Measurements from ENCODE around the gene TTBK1.
"Not testable (repeated sequence)": the region's sequence is repeated elsewhere in the genome, so short reads cannot be mapped to it uniquely, and the experiment has no call there.

The TTBK1 gene

GRCh38 chr6:43295456-43295855, 52.2 kb downstream of the TTBK1 start:
- FAIRE-seq (no peak), DNase-seq (ENCODE audit: insufficient read length) (no peak)
- no peak for TF ChIP-seq POLR2A (IDR thresholded peaks at IDR 0.05; ENCODE audit: low read depth, low read length)
- TF ChIP-seq POLR2AphosphoS5 (IDR thresholded peaks at IDR 0.05; ENCODE audit: low read depth, low read length), result no peak
- TF ChIP-seq TAF1 (IDR thresholded peaks at IDR 0.05; ENCODE audit: borderline replicate concordance, low read depth, low read length), result no peak

DNA sequence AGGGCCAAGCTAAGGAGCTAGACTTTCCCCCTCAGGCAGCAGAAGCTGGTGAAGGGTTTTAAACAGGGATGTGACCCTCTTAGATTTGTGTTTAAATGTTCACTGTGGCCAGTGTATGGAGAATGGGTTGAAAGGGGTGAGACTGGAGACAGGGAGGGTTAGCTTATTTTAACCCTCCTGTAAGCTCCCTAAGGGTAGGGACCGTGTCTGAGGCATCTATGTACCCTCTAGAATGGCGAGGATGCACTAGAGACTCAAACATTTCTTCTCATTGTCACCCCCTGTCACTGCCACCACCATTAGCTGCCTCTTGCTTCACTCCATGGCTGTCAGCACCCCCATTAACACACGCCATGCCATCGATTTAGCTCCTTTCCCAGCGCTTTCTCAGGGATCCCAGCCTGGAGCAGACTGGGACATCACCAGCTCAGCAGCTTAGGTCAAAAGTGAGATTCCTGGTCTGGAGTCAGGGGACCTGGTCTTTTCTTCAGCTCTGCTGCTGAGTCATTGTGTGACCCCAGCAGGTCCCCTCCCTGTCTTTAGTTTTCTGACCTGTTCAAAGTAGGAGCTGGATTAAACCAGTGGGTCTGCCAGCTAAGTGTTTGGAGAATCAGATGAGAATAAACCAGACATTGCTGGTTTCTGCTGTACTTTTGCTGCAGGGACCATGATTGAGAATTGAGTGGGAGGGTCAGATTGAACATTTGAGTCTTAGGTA, 53.7 kb downstream of the TTBK1 start:
- DNase-seq (ENCODE audit: insufficient read length) (no peak), FAIRE-seq (no peak)
- TF ChIP-seq POLR2A (IDR thresholded peaks at IDR 0.05; ENCODE audit: low read depth, low read length) (no peak), TAF1 (IDR thresholded peaks at IDR 0.05; ENCODE audit: borderline replicate concordance, low read depth, low read length) (no peak), POLR2AphosphoS5 (IDR thresholded peaks at IDR 0.05; ENCODE audit: low read depth, low read length) (no peak)

DNA sequence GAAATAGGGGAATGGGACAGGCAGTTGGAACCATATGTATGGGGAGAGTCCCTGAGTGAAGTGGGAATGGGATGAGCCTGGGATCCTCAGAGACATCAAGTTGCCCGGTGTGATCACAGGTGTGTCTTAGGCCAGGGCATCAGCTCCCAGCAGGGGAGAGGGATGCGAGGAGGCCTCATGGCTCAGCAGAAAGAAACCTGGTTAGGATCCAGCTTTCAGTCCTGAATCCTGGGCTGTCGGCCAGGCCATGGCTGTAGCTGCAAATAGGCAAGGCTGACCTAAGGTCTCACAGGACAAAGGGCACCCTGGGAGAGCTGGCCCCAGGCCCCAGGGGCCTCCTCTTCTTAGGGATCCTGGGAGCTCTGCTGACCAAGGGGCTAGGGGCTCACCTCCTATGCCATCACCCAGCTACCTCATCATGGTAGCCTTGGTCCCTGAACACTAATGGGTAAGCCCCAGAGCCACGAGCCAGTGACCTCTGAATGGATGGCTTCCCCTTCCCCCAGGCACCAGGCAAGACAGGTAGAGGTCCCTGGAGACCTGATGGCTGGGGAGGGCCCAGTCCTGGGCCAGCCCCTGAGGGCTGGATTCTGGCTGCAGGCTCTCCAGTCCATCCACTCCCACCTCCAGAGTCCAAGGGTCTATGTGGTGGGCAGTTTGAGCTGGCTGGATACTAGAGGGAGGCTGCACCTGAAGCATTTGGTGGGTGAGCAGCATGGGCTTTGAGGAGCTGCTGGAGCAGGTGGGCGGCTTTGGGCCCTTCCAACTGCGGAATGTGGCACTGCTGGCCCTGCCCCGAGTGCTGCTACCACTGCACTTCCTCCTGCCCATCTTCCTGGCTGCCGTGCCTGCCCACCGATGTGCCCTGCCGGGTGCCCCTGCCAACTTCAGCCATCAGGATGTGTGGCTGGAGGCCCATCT, 54.6 kb downstream of the TTBK1 start, which contains the start of gene SLC22A7:
TSS of gene SLC22A7 (plus strand) at position 617 of the 921 bp plus-strand sequence. CDS start at position 716, 99 bp downstream.
- TF ChIP-seq POLR2A (IDR thresholded peaks at IDR 0.05; ENCODE audit: low read depth, low read length) (no peak), POLR2AphosphoS5 (IDR thresholded peaks at IDR 0.05; ENCODE audit: low read depth, low read length) (no peak), TAF1 (IDR thresholded peaks at IDR 0.05; ENCODE audit: borderline replicate concordance, low read depth, low read length) (no peak)
- FAIRE-seq, result no peak
- no peak for DNase-seq (ENCODE audit: insufficient read length)

- no peak for FAIRE-seq
- TF ChIP-seq POLR2AphosphoS5 (IDR thresholded peaks at IDR 0.05; ENCODE audit: low read depth, low read length) (no peak), POLR2A (IDR thresholded peaks at IDR 0.05; ENCODE audit: low read depth, low read length) (no peak), TAF1 (IDR thresholded peaks at IDR 0.05; ENCODE audit: borderline replicate concordance, low read depth, low read length) (no peak)
Observed at GRCh38 chr6:43298565-43299337, 55.5 kb downstream of the TTBK1 start.

GRCh38 chr6:43299338-43300293, 56.3 kb downstream of the TTBK1 start:
- FAIRE-seq, result no peak
- no peak for DNase-seq (ENCODE audit: insufficient read length)
- TF ChIP-seq POLR2AphosphoS5 (IDR thresholded peaks at IDR 0.05; ENCODE audit: low read depth, low read length) (no peak), TAF1 (IDR thresholded peaks at IDR 0.05; ENCODE audit: borderline replicate concordance, low read depth, low read length) (no peak), POLR2A (IDR thresholded peaks at IDR 0.05; ENCODE audit: low read depth, low read length) (no peak)

More at GRCh38 chr6:43298565-43299337, 55.5 kb downstream of the TTBK1 start:
- no peak for DNase-seq (ENCODE audit: insufficient read length)

DNA sequence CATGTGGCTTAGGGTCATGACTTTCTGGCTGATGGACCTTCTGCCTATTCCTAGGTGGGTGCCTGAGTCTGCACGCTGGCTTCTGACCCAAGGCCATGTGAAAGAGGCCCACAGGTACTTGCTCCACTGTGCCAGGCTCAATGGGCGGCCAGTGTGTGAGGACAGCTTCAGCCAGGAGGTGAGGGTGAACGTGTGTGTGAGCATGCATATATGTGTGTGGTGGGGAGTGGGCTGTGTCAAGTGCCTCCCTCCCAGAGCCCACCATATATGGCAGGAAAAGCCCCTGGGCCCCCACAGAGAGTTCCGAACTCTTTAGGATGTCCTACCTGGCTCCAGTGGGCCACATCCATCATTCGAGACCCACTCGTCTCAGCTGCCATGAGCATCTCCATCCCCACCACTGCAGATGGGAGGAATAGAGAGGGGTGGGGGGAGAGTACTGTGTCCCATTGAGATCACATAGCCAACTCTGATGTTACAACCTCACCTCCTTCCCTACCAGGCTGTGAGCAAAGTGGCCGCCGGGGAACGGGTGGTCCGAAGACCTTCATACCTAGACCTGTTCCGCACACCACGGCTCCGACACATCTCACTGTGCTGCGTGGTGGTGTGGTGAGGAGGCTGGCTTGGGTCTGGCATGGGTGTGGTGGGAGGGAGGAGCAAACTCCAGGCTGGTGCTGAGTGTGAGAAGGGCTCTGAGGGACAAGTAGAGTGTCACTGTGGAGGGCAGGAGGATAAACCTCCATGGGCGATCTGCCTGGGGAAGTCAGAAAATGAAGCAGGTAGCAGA, 58.0 kb downstream of the TTBK1 start:
- DNase-seq (ENCODE audit: insufficient read length), result no peak
- TF ChIP-seq POLR2AphosphoS5 (IDR thresholded peaks at IDR 0.05; ENCODE audit: low read depth, low read length) (no peak), POLR2A (IDR thresholded peaks at IDR 0.05; ENCODE audit: low read depth, low read length) (no peak), TAF1 (IDR thresholded peaks at IDR 0.05; ENCODE audit: borderline replicate concordance, low read depth, low read length) (no peak)
- no peak for FAIRE-seq

GRCh38 chr6:43302126-43302525, 58.8 kb downstream of the TTBK1 start:
- DNase-seq (ENCODE audit: insufficient read length) (no peak), FAIRE-seq (no peak)
- TF ChIP-seq POLR2A (IDR thresholded peaks at IDR 0.05; ENCODE audit: low read depth, low read length) (no peak), POLR2AphosphoS5 (IDR thresholded peaks at IDR 0.05; ENCODE audit: low read depth, low read length) (no peak), TAF1 (IDR thresholded peaks at IDR 0.05; ENCODE audit: borderline replicate concordance, low read depth, low read length) (no peak)

DNA sequence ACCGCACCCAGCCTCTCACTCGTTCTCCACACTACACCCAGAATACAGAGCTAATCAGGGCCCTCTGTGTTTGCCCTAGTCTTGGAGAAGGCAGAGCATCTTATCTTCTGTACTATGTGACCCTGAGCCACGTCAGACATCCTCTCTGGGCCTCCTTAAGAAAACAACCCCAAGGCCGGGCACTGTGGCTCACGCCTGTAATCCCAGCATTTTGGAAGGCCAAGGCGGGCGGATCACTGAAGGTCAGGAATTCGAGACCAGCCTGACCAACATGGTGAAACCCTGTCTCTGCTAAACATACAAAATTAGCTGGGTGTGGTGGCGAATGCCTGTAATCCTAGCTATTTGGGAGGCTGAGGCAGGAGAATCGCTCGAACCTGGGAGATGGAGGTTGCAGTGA, 59.7 kb downstream of the TTBK1 start:
- FAIRE-seq; DNase-seq (ENCODE audit: insufficient read length): not testable (repeated sequence)

- no peak for FAIRE-seq
- DNase-seq (ENCODE audit: insufficient read length), result no peak
- TF ChIP-seq TAF1 (IDR thresholded peaks at IDR 0.05; ENCODE audit: borderline replicate concordance, low read depth, low read length), result no peak
- no peak for TF ChIP-seq POLR2AphosphoS5 (IDR thresholded peaks at IDR 0.05; ENCODE audit: low read depth, low read length)
- no peak for TF ChIP-seq POLR2A (IDR thresholded peaks at IDR 0.05; ENCODE audit: low read depth, low read length)
Observed at GRCh38 chr6:43303751-43304331, 60.6 kb downstream of the TTBK1 start.

All from GM12892 (cell line).